ENCODE measurements around the gene SORCS2. TPM values are rescaled to one million over a fixed set of nuclear protein-coding genes. Genes with fewer than 3 reads are reported as not detected.

The SORCS2 gene
- total and polyA plus RNA-seq, 2 donors (not counting 1 experiment from before 2014, with no cell fraction given): not detected

GRCh38 chr4:7660176-7661039 lies 468.1 kb downstream of the SORCS2 start:
- no peaks in the 10 kb centered on the region for H3K27me3 Mint-ChIP-seq
- Histone ChIP-seq H3K27me3 (replicated peaks in 1 of 4; ENCODE audit: control extremely low read depth in 1 of 4, control insufficient read depth in 3 of 4, insufficient read depth in 4 of 4, low read length in 3 of 4) (peaks cover 0 to 11% (median 1%) of the 10 kb centered on the region in 4 experiments), H3K9ac (ENCODE audit: low read length) (no peak overlapping the region), H3K4me1 (ENCODE audit: control insufficient read depth in 2 of 2, insufficient read depth in 2 of 2, low read length in 2 of 2) (no peaks in the 10 kb centered on the region), H3K9me3 (ENCODE audit: control extremely low read depth in 1 of 3, control insufficient read depth in 2 of 3, insufficient read depth in 1 of 3, low read length in 2 of 3) (peaks cover 0 to 17% (median 0%) of the 10 kb centered on the region in 3 donors), H3K36me3 (replicated peaks in 1 of 2; ENCODE audit: control extremely low read depth in 1 of 2, control insufficient read depth in 1 of 2, extremely low read depth in 1 of 2, insufficient read depth in 2 of 2, low read length in 1 of 2) (no peaks in the 10 kb centered on the region), H4K20me1 (ENCODE audit: control insufficient read depth, insufficient read depth, low read length, poor library complexity, severe bottlenecking) (no peaks in the 10 kb centered on the region), H3K4me3 (ENCODE audit: control extremely low read depth in 1 of 5, extremely low read depth in 1 of 5, insufficient read depth in 1 of 5, low read depth in 2 of 5, low read length in 4 of 5) (no peak overlapping the region), H3K79me2 (ENCODE audit: control insufficient read depth, insufficient read depth, low read length) (no peaks in the 10 kb centered on the region), H2AFZ (ENCODE audit: insufficient read depth, low read depth, low read length, poor library complexity, severe bottlenecking) (no peak overlapping the region), H3K4me2 (replicated peaks; ENCODE audit: low read depth, low read length, poor library complexity, severe bottlenecking) (no peak overlapping the region), H3K27ac (ENCODE audit: low read length in 2 of 2) (no peak overlapping the region)
- no peak for TF ChIP-seq CTCF (IDR thresholded peaks at IDR 0.05)
- TF ChIP-seq EZH2 (IDR thresholded peaks at IDR 0.05; ENCODE audit: borderline replicate concordance, insufficient read depth, low read depth, low read length, poor library complexity, severe bottlenecking): no peak
- no peak overlapping the region for H3K27ac Mint-ChIP-seq
- CTCF ChIA-PET: no interaction called here
- ATAC-seq (ENCODE audit: low read depth) (no peak), DNase-seq (no peak)
- H3K4me3 Mint-ChIP-seq: no peak overlapping the region
- H3K4me1 Mint-ChIP-seq: no peaks in the 10 kb centered on the region
- intact Hi-C loops (cut with micrococcal nuclease): no loop called here
- 82% methylated on average over 11 of the region's 14 CpGs for WGBS (ENCODE audit: insufficient coverage)
- POLR2A ChIA-PET: no interaction called here
- H3K9me3 Mint-ChIP-seq (ENCODE audit: insufficient read depth): no peaks in the 10 kb centered on the region

GRCh38 chr4:7661066-7661748 lies 468.9 kb downstream of the SORCS2 start:
- H3K27ac ChIP-seq (ENCODE audit: low read length in 2 of 2): no peak overlapping the region
- ChIA-PET CTCF (no interaction called here), POLR2A (no interaction called here)
- no peaks in the 10 kb centered on the region for H3K79me2 ChIP-seq (ENCODE audit: control insufficient read depth, insufficient read depth, low read length)
- no peak for DNase-seq
- no peaks in the 10 kb centered on the region for H3K36me3 ChIP-seq (replicated peaks in 1 of 2; ENCODE audit: control extremely low read depth in 1 of 2, control insufficient read depth in 1 of 2, extremely low read depth in 1 of 2, insufficient read depth in 2 of 2, low read length in 1 of 2)
- H3K4me3 ChIP-seq (ENCODE audit: control extremely low read depth in 1 of 5, extremely low read depth in 1 of 5, insufficient read depth in 1 of 5, low read depth in 2 of 5, low read length in 4 of 5): no peak overlapping the region
- H3K27me3 ChIP-seq (replicated peaks in 1 of 4; ENCODE audit: control extremely low read depth in 1 of 4, control insufficient read depth in 3 of 4, insufficient read depth in 4 of 4, low read length in 3 of 4): peaks cover 0 to 3% (median 0%) of the 10 kb centered on the region in 4 experiments
- H3K27me3 Mint-ChIP-seq: no peaks in the 10 kb centered on the region
- H3K9ac ChIP-seq (ENCODE audit: low read length): no peak overlapping the region
- H2AFZ ChIP-seq (ENCODE audit: insufficient read depth, low read depth, low read length, poor library complexity, severe bottlenecking): no peak overlapping the region
- peaks cover 0 to 16% (median 0%) of the 10 kb centered on the region in 3 donors for H3K9me3 ChIP-seq (ENCODE audit: control extremely low read depth in 1 of 3, control insufficient read depth in 2 of 3, insufficient read depth in 1 of 3, low read length in 2 of 3)
- H4K20me1 ChIP-seq (ENCODE audit: control insufficient read depth, insufficient read depth, low read length, poor library complexity, severe bottlenecking): no peaks in the 10 kb centered on the region
- 89% methylated on average over 18 of the region's 23 CpGs for WGBS (ENCODE audit: insufficient coverage)
- TF ChIP-seq EZH2 (IDR thresholded peaks at IDR 0.05; ENCODE audit: borderline replicate concordance, insufficient read depth, low read depth, low read length, poor library complexity, severe bottlenecking): no peak
- no peak for TF ChIP-seq CTCF (IDR thresholded peaks at IDR 0.05)
- H3K4me2 ChIP-seq (replicated peaks; ENCODE audit: low read depth, low read length, poor library complexity, severe bottlenecking): no peak overlapping the region
- H3K27ac Mint-ChIP-seq: no peak overlapping the region
- ATAC-seq (ENCODE audit: low read depth): no peak
- H3K9me3 Mint-ChIP-seq (ENCODE audit: insufficient read depth): no peaks in the 10 kb centered on the region
- no peaks in the 10 kb centered on the region for H3K4me1 Mint-ChIP-seq
- H3K4me3 Mint-ChIP-seq: no peak overlapping the region
- H3K4me1 ChIP-seq (ENCODE audit: control insufficient read depth in 2 of 2, insufficient read depth in 2 of 2, low read length in 2 of 2): no peaks in the 10 kb centered on the region
- intact Hi-C loops (cut with micrococcal nuclease): no loop called here
